ENCODE measurements around the gene C5orf22. TPM values are rescaled to one million over a fixed set of nuclear protein-coding genes. Genes with fewer than 3 reads are reported as not detected.
A peak's percentile ranks its signal among the peaks of the same experiment; 100 is the strongest.

The C5orf22 gene
- total and polyA plus RNA-seq, 10 donors = 5.3 to 25.8 (median 19.0) TPM

- intact Hi-C loops (cut with DNase I; ENCODE audit: low total_unique reads) = no loop called here
- Histone ChIP-seq H3K36me3 (peaks cover 0 to 100% (median 54%) of the 10 kb centered on the region in 6 donors), H3K27ac (no peak overlapping the region), H3K27me3 (replicated peaks in 1 of 7) (no peaks in the 10 kb centered on the region), H3K4me1 (peaks cover 0 to 8% (median 0%) of the 10 kb centered on the region in 6 donors), H3K9me3 (no peaks in the 10 kb centered on the region), H3K4me3 (no peak overlapping the region)
- DNase-seq = no peak
- TF ChIP-seq, protein P1, sequence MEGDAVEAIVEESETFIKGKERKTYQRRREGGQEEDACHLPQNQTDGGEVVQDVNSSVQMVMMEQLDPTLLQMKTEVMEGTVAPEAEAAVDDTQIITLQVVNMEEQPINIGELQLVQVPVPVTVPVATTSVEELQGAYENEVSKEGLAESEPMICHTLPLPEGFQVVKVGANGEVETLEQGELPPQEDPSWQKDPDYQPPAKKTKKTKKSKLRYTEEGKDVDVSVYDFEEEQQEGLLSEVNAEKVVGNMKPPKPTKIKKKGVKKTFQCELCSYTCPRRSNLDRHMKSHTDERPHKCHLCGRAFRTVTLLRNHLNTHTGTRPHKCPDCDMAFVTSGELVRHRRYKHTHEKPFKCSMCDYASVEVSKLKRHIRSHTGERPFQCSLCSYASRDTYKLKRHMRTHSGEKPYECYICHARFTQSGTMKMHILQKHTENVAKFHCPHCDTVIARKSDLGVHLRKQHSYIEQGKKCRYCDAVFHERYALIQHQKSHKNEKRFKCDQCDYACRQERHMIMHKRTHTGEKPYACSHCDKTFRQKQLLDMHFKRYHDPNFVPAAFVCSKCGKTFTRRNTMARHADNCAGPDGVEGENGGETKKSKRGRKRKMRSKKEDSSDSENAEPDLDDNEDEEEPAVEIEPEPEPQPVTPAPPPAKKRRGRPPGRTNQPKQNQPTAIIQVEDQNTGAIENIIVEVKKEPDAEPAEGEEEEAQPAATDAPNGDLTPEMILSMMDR (IDR thresholded peaks at IDR 0.05 in 8 of 11, conservative IDR thresholded peaks at IDR 0.05 in 3 of 11) = no peak
- TF ChIP-seq POLR2A (IDR thresholded peaks at IDR 0.05) (no peak), POLR2AphosphoS5 (IDR thresholded peaks at IDR 0.05) (no peak)
- 16 to 33% (median 20%) methylated on average over 1 of the region's 1 CpG for WGBS, 5 donors
These were observed 15.3 kb upstream of the C5orf22 start for GRCh38 chr5:31516802-31517201.

- H3K4me1 ChIP-seq = no peaks in the 10 kb centered on the region
- H3K9me3 ChIP-seq = no peaks in the 10 kb centered on the region
- TF ChIP-seq POLR2AphosphoS5 (IDR thresholded peaks at IDR 0.05) (no peak), POLR2A (IDR thresholded peaks at IDR 0.05) (no peak)
- TF ChIP-seq, protein P1 (IDR thresholded peaks at IDR 0.05 in 8 of 11, conservative IDR thresholded peaks at IDR 0.05 in 3 of 11) = no peak
- no peaks in the 10 kb centered on the region for H3K27me3 ChIP-seq (replicated peaks in 1 of 7)
- intact Hi-C loops (cut with DNase I; ENCODE audit: low total_unique reads) = no loop called here
- DNase-seq = no peak
- WGBS, 5 donors = 96 to 99% (median 97%) methylated on average over 4 of the region's 4 CpGs
- H3K27ac ChIP-seq = no peak overlapping the region
- H3K4me3 ChIP-seq = no peak overlapping the region
- peaks cover 0 to 98% (median 67%) of the 10 kb centered on the region in 6 donors for H3K36me3 ChIP-seq
These were observed 9.1 kb upstream of the C5orf22 start for GRCh38 chr5:31523041-31523440.

- DNase-seq = no peak
- Histone ChIP-seq H3K36me3 (peaks cover 4 to 55% (median 45%) of the 10 kb centered on the region in 6 donors), H3K27ac (peak overlapping the region in 1 of 8 donors; percentile 89), H3K4me3 (peak overlapping the region; percentile 70 to 87 (median 78)), H3K27me3 (replicated peaks in 1 of 7) (no peaks in the 10 kb centered on the region), H3K9me3 (no peaks in the 10 kb centered on the region), H3K4me1 (peaks cover 15 to 63% (median 39%) of the 10 kb centered on the region in 6 donors)
- intact Hi-C loops (cut with DNase I; ENCODE audit: low total_unique reads) = no loop called here
- 76 to 89% (median 82%) methylated on average over 9 of the region's 9 CpGs for WGBS, 5 donors
- TF ChIP-seq, protein P1 (IDR thresholded peaks at IDR 0.05 in 8 of 11, conservative IDR thresholded peaks at IDR 0.05 in 3 of 11) = no peak
- TF ChIP-seq POLR2A (IDR thresholded peaks at IDR 0.05) = no peak
- no peak for TF ChIP-seq POLR2AphosphoS5 (IDR thresholded peaks at IDR 0.05)
These were observed 1.4 kb upstream of the C5orf22 start for GRCh38 chr5:31530541-31531265.

DNA sequence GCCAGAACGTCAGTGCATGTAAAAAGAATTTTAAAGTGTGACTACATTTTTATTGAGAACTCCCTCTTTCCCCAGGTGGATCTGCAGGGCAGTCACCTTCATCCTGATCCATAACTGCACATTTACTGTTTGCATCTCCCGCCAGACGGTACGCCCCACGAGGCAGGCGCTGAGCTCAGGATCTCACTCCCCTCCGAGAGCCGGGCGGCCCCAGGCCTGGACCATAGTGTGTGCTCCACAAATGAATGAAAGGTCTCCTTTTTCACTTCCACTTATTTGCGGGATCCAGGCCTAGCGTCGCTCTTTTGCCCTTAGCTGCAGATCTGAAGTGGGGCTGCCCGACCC, 586 bp upstream of the C5orf22 start:
- Histone ChIP-seq H3K36me3 (peaks cover 6 to 55% (median 44%) of the 10 kb centered on the region in 6 donors), H3K4me1 (peaks cover 15 to 63% (median 39%) of the 10 kb centered on the region in 6 donors), H3K9me3 (no peaks in the 10 kb centered on the region), H3K27ac (peak overlapping the region; percentile 38 to 89 (median 78)), H3K27me3 (replicated peaks in 1 of 7) (no peaks in the 10 kb centered on the region), H3K4me3 (peak overlapping the region; percentile 70 to 87 (median 78))
- intact Hi-C loops (cut with DNase I; ENCODE audit: low total_unique reads) = no loop called here
- no peak for TF ChIP-seq POLR2AphosphoS5 (IDR thresholded peaks at IDR 0.05)
- no peak for TF ChIP-seq POLR2A (IDR thresholded peaks at IDR 0.05)
- TF ChIP-seq, protein P1 (IDR thresholded peaks at IDR 0.05 in 8 of 11, conservative IDR thresholded peaks at IDR 0.05 in 3 of 11) = no peak
- peak; percentile 86 for DNase-seq
- WGBS, 5 donors = 0 to 1% (median 0%) methylated on average over 13 of the region's 13 CpGs
